ENCODE measurements around the gene ZBTB20. TPM values are rescaled to one million over a fixed set of nuclear protein-coding genes. Genes with fewer than 3 reads are reported as not detected.

ZBTB20 gene
- total RNA-seq, 1 experiment from 2014 or later: 7.7 TPM

DNA sequence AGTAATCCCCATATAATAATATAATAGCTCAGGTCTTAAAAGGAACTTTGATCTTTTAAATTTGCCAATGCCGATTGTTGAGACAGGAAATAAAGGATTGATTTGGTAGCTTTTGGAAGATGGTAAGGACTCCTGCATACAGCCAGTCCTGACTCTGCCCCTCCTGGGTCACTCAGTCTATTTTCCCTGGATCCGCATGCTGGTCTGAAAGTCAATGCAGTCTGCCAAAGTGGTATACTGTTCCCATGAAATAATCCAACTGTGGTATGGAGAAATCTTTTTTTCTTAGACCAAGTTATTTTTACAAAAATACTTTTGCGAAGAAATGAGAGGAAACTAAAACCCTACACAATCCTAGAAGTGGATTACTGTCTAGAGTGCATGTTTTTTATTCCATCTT, 662.2 kb downstream of the ZBTB20 start:
- no peak overlapping the region for H3K27ac ChIP-seq
- DNase-seq: no peak
- no peaks in the 10 kb centered on the region for H3K4me1 ChIP-seq
- H3K27me3 ChIP-seq: no peaks in the 10 kb centered on the region
- H3K4me3 ChIP-seq: no peak overlapping the region
- no peaks in the 10 kb centered on the region for H3K9me3 ChIP-seq (replicated peaks)
- H3K36me3 ChIP-seq: no peaks in the 10 kb centered on the region

DNA sequence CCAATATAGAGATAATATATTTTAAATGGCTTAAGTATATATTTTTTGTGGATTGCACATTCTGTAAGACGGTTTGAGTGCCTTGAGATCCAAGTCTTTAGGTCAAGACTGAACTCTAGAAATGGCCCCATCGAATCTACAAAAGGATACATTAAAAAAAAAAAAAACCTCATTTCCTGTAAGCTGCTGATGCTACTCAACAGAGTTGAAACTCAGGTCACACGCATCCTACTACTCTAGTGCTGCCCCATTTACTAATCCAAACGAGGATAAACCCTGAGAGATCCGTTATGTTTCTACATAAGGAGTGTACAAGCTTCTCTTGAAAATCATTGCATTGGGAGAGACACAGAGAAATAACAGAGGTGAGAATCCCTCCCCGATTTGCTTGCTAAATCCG, 666.0 kb downstream of the ZBTB20 start:
- no peak for DNase-seq
- H3K4me1 ChIP-seq: no peaks in the 10 kb centered on the region
- no peaks in the 10 kb centered on the region for H3K36me3 ChIP-seq
- no peak overlapping the region for H3K4me3 ChIP-seq
- no peak overlapping the region for H3K27ac ChIP-seq
- H3K27me3 ChIP-seq: no peaks in the 10 kb centered on the region
- no peaks in the 10 kb centered on the region for H3K9me3 ChIP-seq (replicated peaks)

DNA sequence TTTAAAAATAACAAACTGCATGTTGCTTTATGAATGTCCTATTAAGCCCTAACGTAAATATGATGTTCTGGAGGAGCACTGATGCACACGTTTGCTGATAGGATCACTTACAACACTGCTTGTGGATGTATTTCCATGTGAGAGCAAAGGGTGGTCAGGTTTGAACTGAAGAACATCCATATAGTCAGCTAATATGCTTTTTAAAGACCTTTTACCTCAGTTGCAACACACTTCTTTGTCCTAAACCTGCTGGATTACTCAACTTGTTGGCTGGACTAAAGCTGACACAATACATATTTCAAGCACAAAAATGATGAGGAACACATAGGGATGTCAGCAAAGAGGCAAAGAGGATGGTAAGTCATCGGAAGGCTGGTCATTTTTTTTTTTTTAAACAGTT, 666.6 kb downstream of the ZBTB20 start:
- no peak for DNase-seq
- no peaks in the 10 kb centered on the region for H3K4me1 ChIP-seq
- H3K4me3 ChIP-seq: no peak overlapping the region
- H3K36me3 ChIP-seq: no peaks in the 10 kb centered on the region
- no peak overlapping the region for H3K27ac ChIP-seq
- H3K9me3 ChIP-seq (replicated peaks): no peaks in the 10 kb centered on the region
- H3K27me3 ChIP-seq: no peaks in the 10 kb centered on the region

DNA sequence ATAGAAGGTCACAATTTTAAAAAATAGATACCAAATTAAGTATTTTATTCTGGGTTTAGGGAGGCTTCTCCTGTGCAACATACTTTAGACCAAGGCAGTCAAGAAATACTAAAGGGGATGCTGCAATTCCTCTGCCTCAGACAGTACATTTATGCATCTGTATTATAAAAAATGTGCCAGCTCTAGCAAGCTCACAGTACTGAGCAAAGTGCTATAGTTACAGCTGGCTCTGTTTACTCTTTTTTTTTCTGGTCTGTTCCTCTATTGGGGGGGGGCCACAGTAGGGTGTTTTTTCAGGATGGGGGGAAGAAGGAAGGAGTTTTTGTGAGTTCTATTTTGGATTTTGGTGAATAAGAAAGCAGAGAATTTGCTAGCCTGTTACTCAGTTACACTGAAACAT, 668.3 kb downstream of the ZBTB20 start:
- H3K36me3 ChIP-seq: no peaks in the 10 kb centered on the region
- H3K27me3 ChIP-seq: no peaks in the 10 kb centered on the region
- no peak overlapping the region for H3K4me3 ChIP-seq
- H3K27ac ChIP-seq: no peak overlapping the region
- DNase-seq: no peak
- H3K9me3 ChIP-seq (replicated peaks): no peaks in the 10 kb centered on the region
- H3K4me1 ChIP-seq: no peaks in the 10 kb centered on the region

DNA sequence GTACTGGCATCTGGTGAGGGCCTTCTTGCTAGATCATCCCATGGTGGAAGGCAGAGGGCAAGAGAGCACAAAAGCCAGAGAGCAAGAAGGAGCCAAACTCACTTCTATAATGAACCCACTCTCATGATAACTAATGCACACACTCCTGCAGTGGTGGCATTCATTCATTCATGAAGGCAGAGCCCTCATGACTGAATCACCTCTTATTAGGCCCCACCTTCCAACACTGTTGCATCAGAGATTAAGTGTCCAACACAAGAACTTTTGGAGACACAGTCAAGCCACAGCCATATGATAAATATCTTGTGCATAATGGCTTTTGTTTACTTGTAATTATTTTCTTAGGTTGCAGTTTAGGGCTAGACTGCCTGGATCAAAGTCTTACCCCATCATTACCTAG, 670.6 kb downstream of the ZBTB20 start:
- Histone ChIP-seq H3K36me3 (no peaks in the 10 kb centered on the region), H3K27me3 (no peaks in the 10 kb centered on the region), H3K4me1 (no peaks in the 10 kb centered on the region), H3K4me3 (no peak overlapping the region), H3K9me3 (replicated peaks) (no peaks in the 10 kb centered on the region), H3K27ac (no peak overlapping the region)
- DNase-seq: no peak

DNA sequence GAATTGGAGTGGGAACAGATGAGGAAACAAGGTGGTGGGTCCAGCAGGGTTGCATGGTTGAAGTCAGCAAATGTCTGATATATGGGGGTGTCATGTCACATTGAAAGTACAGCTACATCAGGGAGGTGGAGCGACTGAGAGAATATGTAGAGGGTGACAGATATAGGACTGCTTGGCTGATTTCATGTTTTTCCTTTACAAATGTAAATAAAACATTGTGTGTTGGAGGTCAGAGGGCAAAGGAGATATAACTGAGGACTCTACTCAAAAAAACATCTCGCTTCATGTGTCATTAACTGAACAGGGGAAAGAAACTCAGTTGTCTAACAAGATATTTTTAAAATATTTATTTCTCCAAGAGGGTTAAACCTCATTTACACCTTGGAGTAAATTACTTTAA, 675.6 kb downstream of the ZBTB20 start:
- no peaks in the 10 kb centered on the region for H3K27me3 ChIP-seq
- no peaks in the 10 kb centered on the region for H3K9me3 ChIP-seq (replicated peaks)
- H3K27ac ChIP-seq: no peak overlapping the region
- no peaks in the 10 kb centered on the region for H3K4me1 ChIP-seq
- DNase-seq: no peak
- no peaks in the 10 kb centered on the region for H3K36me3 ChIP-seq
- no peak overlapping the region for H3K4me3 ChIP-seq

DNA sequence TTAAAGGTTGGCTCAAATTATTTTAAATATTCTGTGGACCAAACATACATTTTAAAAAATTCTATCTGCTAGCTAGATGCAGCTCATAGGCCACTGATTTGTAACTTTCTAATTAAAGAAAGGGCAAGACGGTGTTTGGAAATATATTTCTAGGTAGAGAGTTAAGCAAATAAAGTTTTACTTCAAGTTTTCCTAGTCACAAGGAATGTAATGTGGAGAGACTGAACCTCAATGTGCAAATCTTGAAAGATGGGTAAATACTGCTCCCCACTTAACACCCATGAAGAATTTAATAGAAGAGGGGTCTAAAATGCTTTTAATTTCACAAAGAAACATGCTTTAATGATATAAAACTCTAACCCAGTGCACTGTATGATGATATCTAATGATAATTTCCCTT, 678.0 kb downstream of the ZBTB20 start:
- no peak overlapping the region for H3K4me3 ChIP-seq
- no peaks in the 10 kb centered on the region for H3K27me3 ChIP-seq
- no peaks in the 10 kb centered on the region for H3K9me3 ChIP-seq (replicated peaks)
- no peaks in the 10 kb centered on the region for H3K4me1 ChIP-seq
- H3K36me3 ChIP-seq: no peaks in the 10 kb centered on the region
- DNase-seq: no peak
- no peak overlapping the region for H3K27ac ChIP-seq

DNA sequence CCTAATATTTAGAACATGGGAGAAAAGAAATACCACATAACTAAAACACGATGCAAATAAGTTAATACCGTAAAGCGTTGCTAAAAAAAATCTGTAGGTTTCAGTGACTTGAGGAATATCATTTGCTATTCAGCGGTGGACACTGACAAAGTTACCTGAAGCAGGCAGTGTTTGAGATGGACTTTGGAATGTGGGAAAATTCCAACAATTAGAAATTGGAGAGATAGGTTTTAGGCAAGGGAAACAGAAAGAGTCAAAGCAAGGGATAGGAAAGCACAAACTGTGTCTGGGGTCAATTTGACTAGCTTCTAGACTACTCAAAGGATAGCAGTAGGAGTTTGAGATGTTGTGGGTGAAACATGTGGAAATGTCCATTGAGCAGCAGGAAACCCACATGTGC, 680.3 kb downstream of the ZBTB20 start:
- H3K4me3 ChIP-seq: no peak overlapping the region
- no peaks in the 10 kb centered on the region for H3K4me1 ChIP-seq
- H3K9me3 ChIP-seq (replicated peaks): no peaks in the 10 kb centered on the region
- DNase-seq: no peak
- H3K36me3 ChIP-seq: no peaks in the 10 kb centered on the region
- H3K27ac ChIP-seq: no peak overlapping the region
- H3K27me3 ChIP-seq: no peaks in the 10 kb centered on the region

DNA sequence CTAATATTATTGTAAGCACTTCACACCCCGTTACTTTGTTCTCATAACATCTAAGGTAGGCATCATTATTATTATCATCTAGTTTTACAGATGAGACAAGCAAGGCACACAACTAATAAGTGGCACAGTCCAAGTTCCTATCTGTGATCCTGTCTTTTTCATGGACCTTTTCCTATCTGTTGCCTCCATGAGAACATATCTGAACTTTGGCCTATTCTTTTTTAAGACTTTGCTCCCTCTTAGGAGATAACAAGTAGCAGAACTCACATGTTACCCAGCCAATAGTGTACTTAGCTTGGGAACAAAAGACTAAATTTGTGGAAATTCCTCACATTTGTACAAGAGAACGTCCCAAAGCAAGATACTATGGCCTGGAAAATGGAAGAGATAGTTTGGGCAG, 680.8 kb downstream of the ZBTB20 start:
- Histone ChIP-seq H3K27ac (no peak overlapping the region), H3K4me3 (no peak overlapping the region), H3K9me3 (replicated peaks) (no peaks in the 10 kb centered on the region), H3K36me3 (no peaks in the 10 kb centered on the region), H3K4me1 (no peaks in the 10 kb centered on the region), H3K27me3 (no peaks in the 10 kb centered on the region)
- no peak for DNase-seq

DNA sequence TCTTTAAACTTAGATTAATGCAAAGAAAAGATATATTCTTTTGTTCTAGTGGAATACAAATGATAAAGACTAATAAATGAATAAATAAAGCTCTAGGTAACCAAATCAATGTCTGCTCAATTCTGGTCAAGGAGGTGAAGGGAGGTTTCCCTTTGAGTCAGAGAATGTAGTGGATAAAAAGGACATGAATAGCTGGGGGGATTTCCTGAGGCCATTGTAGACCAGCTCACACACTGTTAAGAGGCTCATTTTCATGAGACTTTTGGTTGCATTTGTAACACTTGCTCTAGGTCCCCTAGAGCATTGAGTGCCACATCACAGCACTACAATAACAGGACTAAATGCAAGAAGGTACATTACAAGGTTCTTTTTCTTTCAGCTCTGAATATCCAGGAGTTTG, 682.5 kb downstream of the ZBTB20 start:
- Histone ChIP-seq H3K9me3 (replicated peaks) (no peaks in the 10 kb centered on the region), H3K27ac (no peak overlapping the region), H3K4me1 (no peaks in the 10 kb centered on the region), H3K36me3 (no peaks in the 10 kb centered on the region), H3K27me3 (no peaks in the 10 kb centered on the region), H3K4me3 (no peak overlapping the region)
- DNase-seq: no peak

DNA sequence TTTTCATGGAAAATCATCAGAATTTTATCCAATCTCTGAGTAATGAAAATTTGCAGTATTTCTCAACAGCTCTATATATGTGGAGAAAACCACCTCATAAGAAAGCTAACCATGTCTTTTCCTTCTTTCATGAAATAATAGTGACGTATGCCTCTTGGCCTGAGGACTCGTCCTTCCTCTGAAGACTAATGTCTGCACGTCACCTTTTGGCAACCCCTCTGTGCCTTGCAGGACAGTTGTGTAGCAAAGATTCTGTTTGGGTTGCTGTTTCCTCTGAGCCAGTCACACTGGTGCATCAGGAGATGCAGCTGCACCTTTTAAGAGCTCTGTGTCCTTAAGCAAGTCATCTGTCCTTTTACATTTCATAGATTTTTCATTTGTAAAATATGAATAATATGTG, 684.3 kb downstream of the ZBTB20 start:
- H3K27me3 ChIP-seq: no peaks in the 10 kb centered on the region
- DNase-seq: no peak

DNA sequence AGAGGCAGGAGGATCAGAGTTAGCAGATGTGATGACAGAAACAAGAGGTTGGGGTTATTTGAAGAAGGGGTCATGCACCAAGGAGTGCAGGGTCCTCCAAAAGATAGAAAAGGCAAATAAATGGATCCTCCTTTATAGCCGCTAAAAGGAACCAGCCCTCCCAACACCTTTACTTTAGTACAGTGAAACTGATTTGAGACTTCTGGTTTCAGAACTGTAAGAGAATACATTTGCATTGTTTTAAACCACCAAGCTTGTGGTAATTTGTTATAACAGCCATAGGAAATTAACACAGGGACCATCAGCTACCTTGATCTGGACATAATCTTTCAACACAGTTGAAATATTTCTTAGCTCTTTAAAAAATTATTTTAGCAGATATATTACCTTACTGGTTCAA, 686.6 kb downstream of the ZBTB20 start:
- no peak for DNase-seq
- no peaks in the 10 kb centered on the region for H3K27me3 ChIP-seq
- no peak overlapping the region for H3K27ac ChIP-seq
- H3K4me3 ChIP-seq: no peak overlapping the region
- no peaks in the 10 kb centered on the region for H3K4me1 ChIP-seq
- no peaks in the 10 kb centered on the region for H3K36me3 ChIP-seq
- no peaks in the 10 kb centered on the region for H3K9me3 ChIP-seq (replicated peaks)

More for the DNA sequence above, 684.3 kb downstream of the ZBTB20 start:
- no peak overlapping the region for H3K27ac ChIP-seq
- no peaks in the 10 kb centered on the region for H3K4me1 ChIP-seq
- H3K4me3 ChIP-seq: no peak overlapping the region
- no peaks in the 10 kb centered on the region for H3K9me3 ChIP-seq (replicated peaks)
- no peaks in the 10 kb centered on the region for H3K36me3 ChIP-seq

DNA sequence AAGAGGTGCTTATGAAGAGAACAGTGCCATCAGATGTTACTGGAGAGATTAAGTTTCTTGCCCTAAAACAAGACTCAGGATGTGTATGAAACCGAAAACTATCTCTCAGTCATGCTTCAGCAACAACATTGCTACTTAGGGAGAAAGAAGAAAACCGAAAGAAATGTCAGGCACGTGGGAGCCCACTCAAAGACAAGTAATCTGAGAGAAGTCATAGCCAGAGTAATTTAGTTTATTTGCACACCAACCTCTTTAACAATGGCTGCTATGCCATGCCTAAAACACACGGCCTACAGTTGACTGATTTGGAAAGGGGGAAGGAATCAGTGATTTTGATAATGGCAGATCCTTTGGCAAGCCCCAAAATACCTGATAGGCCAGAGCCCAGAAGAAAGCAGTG, 690.3 kb downstream of the ZBTB20 start:
- Histone ChIP-seq H3K27me3 (no peaks in the 10 kb centered on the region), H3K4me1 (peaks cover 8% of the 10 kb centered on the region; the same call in 1 of the 2 replicates), H3K27ac (no peak overlapping the region), H3K4me3 (no peak overlapping the region), H3K36me3 (no peaks in the 10 kb centered on the region), H3K9me3 (replicated peaks) (no peaks in the 10 kb centered on the region)
- no peak for DNase-seq

DNA sequence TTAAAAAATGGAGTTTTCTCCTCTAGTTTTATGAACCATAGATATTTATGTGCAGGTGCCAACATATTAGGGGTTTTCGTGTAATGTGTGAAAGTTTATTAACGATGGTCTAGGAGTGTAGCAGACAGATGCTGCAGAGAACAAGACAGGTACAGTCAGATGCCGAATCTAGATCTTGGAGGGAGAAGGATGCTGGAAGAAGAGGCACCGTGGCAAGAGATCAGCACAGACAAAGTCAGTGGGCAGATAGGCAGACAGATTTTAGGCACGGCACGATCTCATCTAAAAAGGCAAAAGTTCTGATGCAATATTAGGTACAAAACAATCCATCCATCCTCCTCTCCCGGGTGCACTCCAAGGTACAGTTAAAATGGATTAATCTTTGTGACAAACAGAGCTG, 691.7 kb downstream of the ZBTB20 start:
- no peak for DNase-seq
- Histone ChIP-seq H3K9me3 (replicated peaks) (no peaks in the 10 kb centered on the region), H3K36me3 (no peaks in the 10 kb centered on the region), H3K27me3 (no peaks in the 10 kb centered on the region), H3K4me3 (no peak overlapping the region; the same call in 1 of the 2 replicates), H3K27ac (no peak overlapping the region), H3K4me1 (peaks cover 11% of the 10 kb centered on the region; the same call in 1 of the 2 replicates)

DNA sequence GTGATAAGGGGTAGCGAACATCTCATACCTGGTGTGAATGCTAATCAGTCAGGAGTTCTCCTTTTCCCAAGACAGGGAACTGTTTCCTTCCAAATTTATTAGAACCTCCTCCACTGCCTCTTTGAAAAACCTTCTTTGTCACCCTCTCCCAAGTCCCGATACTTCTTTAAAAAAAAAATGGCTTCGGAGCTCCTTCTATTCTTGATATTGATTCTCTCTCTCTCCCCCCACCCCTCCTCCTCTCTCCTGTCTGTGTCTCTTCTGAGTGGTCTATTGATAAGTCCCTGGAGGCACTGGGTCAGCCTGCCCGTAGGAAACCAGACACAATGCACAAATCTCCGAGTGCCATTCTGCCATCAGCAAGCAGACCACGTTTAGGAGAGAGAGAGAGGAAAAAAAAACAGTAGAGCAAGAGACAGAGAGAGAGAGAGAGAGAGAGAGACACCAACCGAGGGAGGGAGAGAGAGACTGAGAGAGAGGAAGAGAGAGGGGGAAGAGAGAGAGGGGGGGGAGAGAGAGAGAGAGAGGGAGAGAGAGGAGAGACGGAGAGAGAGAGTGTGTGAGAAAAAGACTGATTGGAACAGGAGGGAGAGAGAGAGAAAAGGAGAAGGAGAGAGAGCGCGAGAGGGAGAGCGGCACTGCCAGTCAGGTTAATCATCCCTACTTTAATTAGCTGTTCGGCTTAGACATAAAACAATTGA, 692.4 kb downstream of the ZBTB20 start:
- peaks cover 12% of the 10 kb centered on the region; the same call in 1 of the 2 replicates for H3K4me1 ChIP-seq
- no peaks in the 10 kb centered on the region for H3K27me3 ChIP-seq
- no peaks in the 10 kb centered on the region for H3K36me3 ChIP-seq
- H3K9me3 ChIP-seq (replicated peaks): no peaks in the 10 kb centered on the region
- peak; percentile 39 to 57 for DNase-seq
- peak overlapping the region; percentile 34 for H3K27ac ChIP-seq
- peak overlapping the region; percentile 58 for H3K4me3 ChIP-seq

DNA sequence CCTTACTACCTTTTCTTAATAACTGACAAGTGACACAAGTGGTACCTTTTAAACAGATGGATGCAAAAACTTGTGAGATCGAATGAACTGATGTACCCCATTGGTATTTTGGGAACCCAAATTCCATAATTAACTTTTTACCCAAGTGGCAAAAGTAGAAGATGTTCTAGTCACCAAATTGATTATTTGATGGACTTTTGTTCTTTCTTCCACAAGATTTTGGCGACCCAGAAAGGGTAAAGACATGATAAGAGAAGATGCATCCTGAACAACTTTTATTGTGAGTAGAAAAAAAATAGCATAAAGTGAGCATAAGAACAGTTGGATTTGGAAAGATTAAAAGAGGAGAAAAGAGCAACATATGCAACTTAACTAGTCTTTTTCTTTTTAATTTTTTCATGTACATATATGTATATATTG, 693.7 kb downstream of the ZBTB20 start:
- peak overlapping the region; percentile 58 for H3K4me3 ChIP-seq

More for the DNA sequence above, 693.7 kb downstream of the ZBTB20 start:
- H3K27ac ChIP-seq: no peak overlapping the region
- H3K9me3 ChIP-seq (replicated peaks): no peaks in the 10 kb centered on the region
- peak in 1 of 2 experiments; percentile 9 for DNase-seq
- peaks cover 12% of the 10 kb centered on the region; the same call in 1 of the 2 replicates for H3K4me1 ChIP-seq
- H3K27me3 ChIP-seq: no peaks in the 10 kb centered on the region
- H3K36me3 ChIP-seq: no peaks in the 10 kb centered on the region
